GM18867 (cell line): ENCODE measurements around the gene TSBP1.
"Not testable (repeated sequence)": the region's sequence is repeated elsewhere in the genome, so short reads cannot be mapped to it uniquely, and the experiment has no call there.

ENCODE experiments used
- ATAC-seq: cut with Tn5 transposase; IDR thresholded peaks from one replicate; pipeline ENCODE4 v1.9.1; 2021; ENCODE audit warnings: mild to moderate bottlenecking, moderate library complexity; ENCODE audit not compliant: unreplicated experiment

The TSBP1 gene

GRCh38 chr6:32375739-32376529 lies 4.2 kb upstream of the TSBP1 start:
- ATAC-seq, result no peak

- no peak for ATAC-seq
Observed at GRCh38 chr6:32371229-32371628, 474 bp downstream of the TSBP1 start.

GRCh38 chr6:32370505-32370904 lies 1.2 kb downstream of the TSBP1 start:
- no peak for ATAC-seq

- ATAC-seq, result no peak
Observed at GRCh38 chr6:32369660-32370059, 2.0 kb downstream of the TSBP1 start.

GRCh38 chr6:32367644-32368043 lies 4.1 kb downstream of the TSBP1 start:
- ATAC-seq, result no peak

GRCh38 chr6:32359225-32359624 lies 12.5 kb downstream of the TSBP1 start:
- ATAC-seq, result not testable (repeated sequence)

- not testable (repeated sequence) for ATAC-seq
Observed at GRCh38 chr6:32358548-32358947, 13.2 kb downstream of the TSBP1 start.

GRCh38 chr6:32355018-32355417 lies 16.7 kb downstream of the TSBP1 start:
- ATAC-seq, result no peak

GRCh38 chr6:32353348-32353747 lies 18.4 kb downstream of the TSBP1 start:
- no peak for ATAC-seq

GRCh38 chr6:32340242-32340641 lies 31.5 kb downstream of the TSBP1 start:
- no peak for ATAC-seq

- no peak for ATAC-seq
Observed at GRCh38 chr6:32337186-32337805, 34.4 kb downstream of the TSBP1 start.

- no peak for ATAC-seq
Observed at GRCh38 chr6:32332433-32332832, 39.3 kb downstream of the TSBP1 start.

GRCh38 chr6:32329141-32329540 lies 42.6 kb downstream of the TSBP1 start:
- ATAC-seq, result no peak

- ATAC-seq, result no peak
Observed at GRCh38 chr6:32327103-32327502, 44.6 kb downstream of the TSBP1 start.

GRCh38 chr6:32318501-32318900 lies 53.2 kb downstream of the TSBP1 start:
- no peak for ATAC-seq

- ATAC-seq, result no peak
Observed at GRCh38 chr6:32317541-32317940, 54.2 kb downstream of the TSBP1 start.

GRCh38 chr6:32313964-32314363 lies 57.7 kb downstream of the TSBP1 start:
- no peak for ATAC-seq

GRCh38 chr6:32298632-32299336 lies 72.9 kb downstream of the TSBP1 start:
- ATAC-seq, result no peak

- not testable (repeated sequence) for ATAC-seq
Observed at GRCh38 chr6:32294980-32295379, 76.7 kb downstream of the TSBP1 start.

GRCh38 chr6:32294566-32294965 lies 77.1 kb downstream of the TSBP1 start:
- ATAC-seq, result no peak

GRCh38 chr6:32293695-32294094 lies 78.0 kb downstream of the TSBP1 start:
- no peak for ATAC-seq

GRCh38 chr6:32291543-32291942 lies 80.2 kb downstream of the TSBP1 start:
- ATAC-seq, result no peak
